ENCODE measurements around the gene HACE1.

HACE1 gene

DNA sequence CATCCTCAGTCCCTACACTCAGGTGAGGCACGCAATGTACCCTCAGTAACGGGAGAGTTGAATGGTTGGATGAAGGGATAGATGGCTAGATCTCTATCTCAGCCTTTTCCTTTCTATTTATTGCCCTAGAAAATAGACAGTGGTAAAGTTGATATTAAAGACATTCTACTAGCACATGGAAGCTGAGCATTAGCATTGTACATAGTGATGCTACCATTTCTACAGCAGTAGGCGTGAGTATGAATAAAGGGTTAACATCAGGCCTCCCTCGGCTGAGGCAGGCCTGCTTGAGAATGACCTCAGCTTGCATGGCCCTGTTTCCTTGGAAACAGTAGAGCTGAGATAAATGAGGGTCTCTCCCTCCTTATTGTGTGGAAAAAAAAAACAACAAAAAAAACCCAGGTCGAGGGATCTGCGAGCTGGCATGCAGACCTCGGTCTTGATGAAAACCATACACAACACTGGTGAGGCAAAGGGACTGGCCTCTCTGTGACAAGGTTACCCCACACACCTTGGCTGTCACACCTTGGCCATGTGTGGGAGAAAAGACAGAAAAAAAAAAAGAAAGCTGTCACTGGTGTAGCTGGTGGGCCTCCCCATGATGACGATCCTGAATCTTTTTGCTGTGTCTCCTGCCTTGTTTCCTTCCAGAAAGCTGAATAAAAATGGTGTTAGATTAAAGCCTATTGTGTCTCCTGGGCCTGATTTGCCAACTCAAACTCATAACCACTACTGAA is 160.0 kb downstream of the HACE1 start:
- Histone ChIP-seq H3K4me3 (ENCODE audit: low read depth, low read length) (no peak overlapping the region), H3K9me3 (ENCODE audit: control insufficient read depth, insufficient read depth, low read depth, low read length) (no peaks in the 10 kb centered on the region), H3K27ac (ENCODE audit: extremely low read depth, low read depth, low read length) (no peak overlapping the region), H3K36me3 (ENCODE audit: control insufficient read depth in 2 of 2, insufficient read depth in 1 of 2, low read length in 2 of 2) (no peaks in the 10 kb centered on the region), H3K4me1 (ENCODE audit: control insufficient read depth, insufficient read depth, low read length) (no peaks in the 10 kb centered on the region)
- CTCF ChIA-PET: no interaction called here
- POLR2A ChIA-PET: interaction anchor here (1.2 kb wide), 1 partner anchor 12 kb away, joined by 4 read pairs; no protein-coding TSS in a partner anchor
- TF ChIP-seq, protein P1, sequence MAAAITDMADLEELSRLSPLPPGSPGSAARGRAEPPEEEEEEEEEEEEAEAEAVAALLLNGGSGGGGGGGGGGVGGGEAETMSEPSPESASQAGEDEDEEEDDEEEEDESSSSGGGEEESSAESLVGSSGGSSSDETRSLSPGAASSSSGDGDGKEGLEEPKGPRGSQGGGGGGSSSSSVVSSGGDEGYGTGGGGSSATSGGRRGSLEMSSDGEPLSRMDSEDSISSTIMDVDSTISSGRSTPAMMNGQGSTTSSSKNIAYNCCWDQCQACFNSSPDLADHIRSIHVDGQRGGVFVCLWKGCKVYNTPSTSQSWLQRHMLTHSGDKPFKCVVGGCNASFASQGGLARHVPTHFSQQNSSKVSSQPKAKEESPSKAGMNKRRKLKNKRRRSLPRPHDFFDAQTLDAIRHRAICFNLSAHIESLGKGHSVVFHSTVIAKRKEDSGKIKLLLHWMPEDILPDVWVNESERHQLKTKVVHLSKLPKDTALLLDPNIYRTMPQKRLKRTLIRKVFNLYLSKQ (tag by site-specific recombination; IDR thresholded peaks at IDR 0.05; ENCODE audit: borderline replicate concordance): no peak
- TF ChIP-seq ZNF391 (tag by site-specific recombination; IDR thresholded peaks at IDR 0.05; ENCODE audit: borderline replicate concordance, low read depth) (no peak), ZBTB1 (tag by site-specific recombination; IDR thresholded peaks at IDR 0.05) (no peak), ZFP3 (tag by site-specific recombination; IDR thresholded peaks at IDR 0.05; ENCODE audit: low read depth) (no peak), ZNF433 (tag by site-specific recombination; IDR thresholded peaks at IDR 0.05; ENCODE audit: low read depth) (no peak), BCL11A (tag by site-specific recombination; IDR thresholded peaks at IDR 0.05; ENCODE audit: low read depth) (no peak), ZNF223 (tag by site-specific recombination; IDR thresholded peaks at IDR 0.05) (no peak), IKZF3 (tag by site-specific recombination; IDR thresholded peaks at IDR 0.05) (no peak), ZNF561 (tag by site-specific recombination; IDR thresholded peaks at IDR 0.05; ENCODE audit: borderline replicate concordance) (no peak)
- TF ChIP-seq, protein P2, sequence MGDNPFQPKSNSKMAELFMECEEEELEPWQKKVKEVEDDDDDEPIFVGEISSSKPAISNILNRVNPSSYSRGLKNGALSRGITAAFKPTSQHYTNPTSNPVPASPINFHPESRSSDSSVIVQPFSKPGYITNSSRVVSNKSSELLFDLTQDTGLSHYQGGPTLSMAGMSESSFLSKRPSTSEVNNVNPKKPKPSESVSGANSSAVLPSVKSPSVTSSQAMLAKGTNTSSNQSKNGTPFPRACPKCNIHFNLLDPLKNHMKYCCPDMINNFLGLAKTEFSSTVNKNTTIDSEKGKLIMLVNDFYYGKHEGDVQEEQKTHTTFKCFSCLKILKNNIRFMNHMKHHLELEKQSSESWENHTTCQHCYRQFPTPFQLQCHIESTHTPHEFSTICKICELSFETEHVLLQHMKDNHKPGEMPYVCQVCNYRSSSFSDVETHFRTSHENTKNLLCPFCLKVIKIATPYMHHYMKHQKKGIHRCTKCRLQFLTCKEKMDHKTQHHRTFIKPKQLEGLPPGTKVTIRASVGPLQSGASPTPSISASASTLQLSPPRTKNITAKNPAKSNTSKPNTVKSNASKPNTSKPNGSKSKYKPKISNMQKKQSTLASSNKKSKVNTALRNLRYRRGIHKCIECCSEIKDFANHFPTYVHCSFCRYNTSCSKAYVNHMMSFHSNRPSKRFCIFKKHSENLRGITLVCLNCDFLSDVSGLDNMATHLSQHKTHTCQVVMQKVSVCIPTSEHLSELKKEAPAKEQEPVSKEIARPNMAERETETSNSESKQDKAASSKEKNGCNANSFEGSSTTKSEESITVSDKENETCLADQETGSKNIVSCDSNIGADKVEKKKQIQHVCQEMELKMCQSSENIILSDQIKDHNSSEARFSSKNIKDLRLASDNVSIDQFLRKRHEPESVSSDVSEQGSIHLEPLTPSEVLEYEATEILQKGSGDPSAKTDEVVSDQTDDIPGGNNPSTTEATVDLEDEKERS (tag by site-specific recombination; IDR thresholded peaks at IDR 0.05): no peak
- TF ChIP-seq, protein P3, sequence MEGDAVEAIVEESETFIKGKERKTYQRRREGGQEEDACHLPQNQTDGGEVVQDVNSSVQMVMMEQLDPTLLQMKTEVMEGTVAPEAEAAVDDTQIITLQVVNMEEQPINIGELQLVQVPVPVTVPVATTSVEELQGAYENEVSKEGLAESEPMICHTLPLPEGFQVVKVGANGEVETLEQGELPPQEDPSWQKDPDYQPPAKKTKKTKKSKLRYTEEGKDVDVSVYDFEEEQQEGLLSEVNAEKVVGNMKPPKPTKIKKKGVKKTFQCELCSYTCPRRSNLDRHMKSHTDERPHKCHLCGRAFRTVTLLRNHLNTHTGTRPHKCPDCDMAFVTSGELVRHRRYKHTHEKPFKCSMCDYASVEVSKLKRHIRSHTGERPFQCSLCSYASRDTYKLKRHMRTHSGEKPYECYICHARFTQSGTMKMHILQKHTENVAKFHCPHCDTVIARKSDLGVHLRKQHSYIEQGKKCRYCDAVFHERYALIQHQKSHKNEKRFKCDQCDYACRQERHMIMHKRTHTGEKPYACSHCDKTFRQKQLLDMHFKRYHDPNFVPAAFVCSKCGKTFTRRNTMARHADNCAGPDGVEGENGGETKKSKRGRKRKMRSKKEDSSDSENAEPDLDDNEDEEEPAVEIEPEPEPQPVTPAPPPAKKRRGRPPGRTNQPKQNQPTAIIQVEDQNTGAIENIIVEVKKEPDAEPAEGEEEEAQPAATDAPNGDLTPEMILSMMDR (tag by site-specific recombination; IDR thresholded peaks at IDR 0.05): no peak
- TF ChIP-seq, protein P4, sequence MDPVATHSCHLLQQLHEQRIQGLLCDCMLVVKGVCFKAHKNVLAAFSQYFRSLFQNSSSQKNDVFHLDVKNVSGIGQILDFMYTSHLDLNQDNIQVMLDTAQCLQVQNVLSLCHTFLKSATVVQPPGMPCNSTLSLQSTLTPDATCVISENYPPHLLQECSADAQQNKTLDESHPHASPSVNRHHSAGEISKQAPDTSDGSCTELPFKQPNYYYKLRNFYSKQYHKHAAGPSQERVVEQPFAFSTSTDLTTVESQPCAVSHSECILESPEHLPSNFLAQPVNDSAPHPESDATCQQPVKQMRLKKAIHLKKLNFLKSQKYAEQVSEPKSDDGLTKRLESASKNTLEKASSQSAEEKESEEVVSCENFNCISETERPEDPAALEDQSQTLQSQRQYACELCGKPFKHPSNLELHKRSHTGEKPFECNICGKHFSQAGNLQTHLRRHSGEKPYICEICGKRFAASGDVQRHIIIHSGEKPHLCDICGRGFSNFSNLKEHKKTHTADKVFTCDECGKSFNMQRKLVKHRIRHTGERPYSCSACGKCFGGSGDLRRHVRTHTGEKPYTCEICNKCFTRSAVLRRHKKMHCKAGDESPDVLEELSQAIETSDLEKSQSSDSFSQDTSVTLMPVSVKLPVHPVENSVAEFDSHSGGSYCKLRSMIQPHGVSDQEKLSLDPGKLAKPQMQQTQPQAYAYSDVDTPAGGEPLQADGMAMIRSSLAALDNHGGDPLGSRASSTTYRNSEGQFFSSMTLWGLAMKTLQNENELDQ (tag by site-specific recombination; IDR thresholded peaks at IDR 0.05; ENCODE audit: low read depth): no peak
- TF ChIP-seq, protein P5, sequence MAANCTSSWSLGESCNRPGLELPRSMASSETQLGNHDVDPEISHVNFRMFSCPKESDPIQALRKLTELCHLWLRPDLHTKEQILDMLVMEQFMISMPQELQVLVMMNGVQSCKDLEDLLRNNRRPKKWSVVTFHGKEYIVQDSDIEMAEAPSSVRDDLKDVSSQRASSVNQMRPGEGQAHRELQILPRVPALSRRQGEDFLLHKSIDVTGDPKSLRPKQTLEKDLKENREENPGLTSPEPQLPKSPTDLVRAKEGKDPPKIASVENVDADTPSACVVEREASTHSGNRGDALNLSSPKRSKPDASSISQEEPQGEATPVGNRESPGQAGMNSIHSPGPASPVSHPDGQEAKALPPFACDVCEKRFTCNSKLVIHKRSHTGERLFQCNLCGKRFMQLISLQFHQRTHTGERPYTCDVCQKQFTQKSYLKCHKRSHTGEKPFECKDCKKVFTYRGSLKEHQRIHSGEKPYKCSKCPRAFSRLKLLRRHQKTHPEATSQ (tag by site-specific recombination; IDR thresholded peaks at IDR 0.05): no peak

DNA sequence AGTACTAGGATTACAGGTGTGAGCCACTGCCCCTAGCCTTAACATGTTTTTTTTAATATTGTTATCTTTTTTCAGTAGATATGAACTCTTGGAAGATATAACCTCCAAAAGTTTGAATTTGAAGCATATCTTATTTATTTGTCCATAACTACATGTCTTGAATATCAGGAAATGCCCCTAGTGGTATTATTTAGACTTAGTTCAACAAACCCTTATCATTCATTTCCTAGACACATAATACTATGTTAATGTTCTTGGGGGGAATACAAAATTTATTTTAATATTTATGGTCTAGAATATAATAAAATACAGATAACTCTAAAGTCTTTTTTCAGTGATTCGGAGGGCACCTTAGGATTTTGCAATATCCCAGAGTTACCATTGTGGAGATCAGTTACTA is 160.7 kb downstream of the HACE1 start:
- ChIA-PET CTCF (no interaction called here), POLR2A (no interaction called here)

More for the DNA sequence above, 160.7 kb downstream of the HACE1 start:
- Histone ChIP-seq H3K9me3 (ENCODE audit: control insufficient read depth, insufficient read depth, low read depth, low read length) (no peaks in the 10 kb centered on the region), H3K27ac (ENCODE audit: extremely low read depth, low read depth, low read length) (no peak overlapping the region), H3K4me1 (ENCODE audit: control insufficient read depth, insufficient read depth, low read length) (no peaks in the 10 kb centered on the region), H3K4me3 (ENCODE audit: low read depth, low read length) (no peak overlapping the region), H3K36me3 (ENCODE audit: control insufficient read depth in 2 of 2, insufficient read depth in 1 of 2, low read length in 2 of 2) (no peaks in the 10 kb centered on the region)
- no peak for TF ChIP-seq ZNF560 (tag by site-specific recombination; IDR thresholded peaks at IDR 0.05; ENCODE audit: borderline replicate concordance)
- TF ChIP-seq ZNF558 (tag by site-specific recombination; IDR thresholded peaks at IDR 0.05): no peak
- no peak for TF ChIP-seq ZNF501 (tag by site-specific recombination; IDR thresholded peaks at IDR 0.05)
- TF ChIP-seq ZNF747 (tag by site-specific recombination; IDR thresholded peaks at IDR 0.05): no peak
- TF ChIP-seq ZNF626 (tag by site-specific recombination; IDR thresholded peaks at IDR 0.05): no peak
